HG02642 (cell line): ENCODE measurements around the gene HEATR1.
"Not testable (repeated sequence)": the region's sequence is repeated elsewhere in the genome, so short reads cannot be mapped to it uniquely, and the experiment has no call there.

ENCODE experiments used
- ATAC-seq: cut with Tn5 transposase; IDR thresholded peaks from one replicate; pipeline ENCODE4 v1.9.1; 2021; ENCODE audit warnings: mild to moderate bottlenecking; ENCODE audit not compliant: unreplicated experiment, poor library complexity

HEATR1 gene

GRCh38 chr1:236590553-236591150 lies 13.7 kb downstream of the HEATR1 start:
- no peak for ATAC-seq

DNA sequence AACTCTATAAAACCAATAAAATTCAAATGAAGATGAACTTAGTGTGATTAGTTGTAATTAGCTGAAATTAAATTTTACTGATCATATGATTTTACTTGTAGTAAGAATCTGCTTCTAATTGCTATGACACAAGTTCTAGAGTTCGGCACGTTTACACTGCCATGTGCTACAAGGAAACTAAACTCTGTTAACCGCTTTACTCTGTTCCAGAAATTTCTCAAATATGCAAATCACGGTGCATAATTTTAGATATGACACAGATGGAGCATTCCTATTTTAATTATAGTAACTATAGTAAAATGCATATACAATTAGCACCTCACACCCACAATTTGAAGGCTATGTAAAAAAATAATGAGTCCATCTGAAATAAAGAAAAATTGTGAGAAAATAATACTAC lies 14.8 kb downstream of the HEATR1 start:
- no peak for ATAC-seq

DNA sequence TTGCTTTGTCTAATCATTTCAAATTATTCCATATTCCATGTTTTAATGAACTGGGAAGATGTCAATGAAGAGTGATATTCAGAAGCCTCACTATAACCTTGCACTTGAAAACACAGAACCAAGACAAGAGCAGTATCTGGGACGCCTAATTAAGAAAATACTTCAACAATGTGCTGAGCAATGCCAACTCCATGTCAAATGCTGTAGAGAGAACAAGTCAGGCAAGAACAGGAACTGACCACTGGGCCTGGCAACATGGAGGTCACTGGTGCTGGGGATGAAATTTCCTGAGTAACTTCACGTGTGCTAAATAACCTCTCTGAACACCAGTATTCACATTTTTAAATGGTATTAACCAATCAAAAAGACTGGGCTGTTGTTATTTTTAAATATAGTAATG lies 22.8 kb downstream of the HEATR1 start:
- no peak for ATAC-seq

GRCh38 chr1:236580404-236580803 lies 23.9 kb downstream of the HEATR1 start:
- ATAC-seq: not testable (repeated sequence)

- ATAC-seq: no peak
Measured at GRCh38 chr1:236578661-236579060, 25.7 kb downstream of the HEATR1 start.

- not testable (repeated sequence) for ATAC-seq
Measured at GRCh38 chr1:236577041-236577440, 27.3 kb downstream of the HEATR1 start.

DNA sequence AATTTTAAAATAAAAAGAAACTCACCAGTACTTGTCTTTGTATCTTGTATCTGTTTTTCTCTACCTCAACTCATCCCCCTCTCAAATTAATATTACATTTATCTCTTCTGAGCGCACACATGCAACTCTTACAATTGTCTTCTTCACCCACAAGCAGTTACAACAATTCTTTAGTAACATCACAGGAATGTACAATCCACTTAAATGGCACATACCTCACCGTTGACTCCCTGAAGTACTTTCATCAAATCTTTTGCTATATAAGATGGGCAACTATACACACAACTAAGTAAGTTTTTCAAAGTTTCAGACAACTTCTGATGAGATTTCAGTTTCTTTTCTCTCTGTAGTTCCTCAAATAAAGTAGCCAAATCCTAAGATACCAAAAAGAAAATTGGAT lies 28.3 kb downstream of the HEATR1 start:
- no peak for ATAC-seq

- no peak for ATAC-seq
Measured at GRCh38 chr1:236575523-236575922, 28.8 kb downstream of the HEATR1 start.

DNA sequence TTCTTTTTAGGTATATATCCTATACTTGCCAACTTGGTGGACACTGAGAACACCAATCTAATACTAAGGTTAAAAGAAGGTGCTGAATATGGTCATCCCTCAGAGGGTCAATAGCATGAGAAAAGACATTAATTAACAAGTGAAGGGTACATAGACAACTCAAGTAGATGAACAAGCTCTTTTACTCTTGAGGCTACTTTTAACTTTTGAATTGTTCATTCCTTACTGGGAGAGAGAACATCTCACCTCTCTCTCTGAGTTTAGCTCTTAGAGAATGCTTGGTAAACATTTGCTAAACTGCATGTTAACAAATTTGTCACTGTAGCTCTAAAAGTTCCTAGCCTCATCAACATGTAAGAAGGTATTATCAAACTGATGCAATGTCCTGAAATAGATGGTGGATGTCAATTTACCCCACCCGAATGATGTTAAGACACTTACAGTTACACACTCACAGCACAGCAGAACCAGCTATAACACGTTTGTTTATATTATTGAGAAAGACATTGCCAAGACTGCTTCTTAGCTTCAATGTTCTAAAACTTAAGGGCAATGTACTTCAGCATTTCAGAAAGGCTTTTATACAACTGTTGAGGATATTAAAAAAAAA lies 35.9 kb downstream of the HEATR1 start:
- ATAC-seq: no peak

DNA sequence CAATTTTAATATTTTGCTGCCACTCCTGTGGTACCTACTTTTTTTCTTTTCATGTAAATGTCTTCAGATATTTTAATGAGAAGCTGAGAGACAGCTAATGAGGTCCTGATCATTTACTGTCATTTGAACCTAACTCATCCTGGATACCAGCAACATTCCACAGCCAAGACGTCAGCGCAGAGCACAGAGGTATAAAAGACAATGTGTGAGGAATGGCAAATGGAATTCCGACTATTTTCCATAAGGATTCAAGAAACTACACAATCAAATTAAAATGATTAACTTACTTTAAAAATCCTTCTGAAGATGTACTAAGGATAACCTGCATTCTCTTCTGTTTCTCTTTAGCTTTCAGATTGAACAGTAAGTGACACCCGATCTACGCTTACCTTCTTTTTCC lies 38.8 kb downstream of the HEATR1 start:
- ATAC-seq: no peak

DNA sequence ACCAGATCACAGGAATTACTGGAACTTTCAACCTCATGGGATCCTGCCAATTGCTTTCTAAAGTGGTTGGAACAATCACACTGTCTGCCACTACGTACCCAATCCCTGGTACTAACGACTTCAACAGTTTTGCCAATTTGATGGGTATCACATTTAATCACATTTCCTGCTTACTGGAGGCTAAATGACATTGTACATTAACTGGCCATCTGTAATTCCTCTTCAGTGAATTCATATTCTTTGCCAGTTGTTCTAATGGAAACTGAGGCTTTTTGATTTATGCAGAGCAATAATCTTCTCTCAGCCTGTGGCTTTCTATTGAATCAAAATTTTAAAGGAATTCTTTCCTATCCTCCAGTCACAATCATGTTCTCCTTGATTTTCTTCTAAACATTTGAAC lies 42.3 kb downstream of the HEATR1 start:
- ATAC-seq: no peak

- ATAC-seq: no peak
Measured at GRCh38 chr1:236560213-236560771, 44.0 kb downstream of the HEATR1 start.

DNA sequence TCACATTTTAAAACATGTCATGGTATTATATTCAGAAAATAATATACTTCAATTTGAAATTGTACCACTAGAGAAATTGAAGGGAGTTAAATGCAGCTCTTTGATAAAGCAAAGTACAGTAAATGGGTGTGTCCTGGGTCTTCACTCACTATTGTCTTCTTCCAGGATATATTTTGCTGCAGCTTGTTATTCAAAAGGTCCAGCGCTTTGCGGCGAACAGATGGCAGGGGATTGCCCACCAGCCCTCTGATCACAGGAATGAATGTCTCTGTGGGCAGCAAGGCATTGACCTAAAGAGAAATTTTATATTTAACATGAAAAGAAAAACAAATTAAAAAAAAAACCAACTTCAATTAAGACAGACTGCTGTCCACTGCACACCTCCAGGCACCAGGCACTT lies 45.5 kb downstream of the HEATR1 start:
- no peak for ATAC-seq

GRCh38 chr1:236558081-236558480 lies 46.2 kb downstream of the HEATR1 start:
- no peak for ATAC-seq

DNA sequence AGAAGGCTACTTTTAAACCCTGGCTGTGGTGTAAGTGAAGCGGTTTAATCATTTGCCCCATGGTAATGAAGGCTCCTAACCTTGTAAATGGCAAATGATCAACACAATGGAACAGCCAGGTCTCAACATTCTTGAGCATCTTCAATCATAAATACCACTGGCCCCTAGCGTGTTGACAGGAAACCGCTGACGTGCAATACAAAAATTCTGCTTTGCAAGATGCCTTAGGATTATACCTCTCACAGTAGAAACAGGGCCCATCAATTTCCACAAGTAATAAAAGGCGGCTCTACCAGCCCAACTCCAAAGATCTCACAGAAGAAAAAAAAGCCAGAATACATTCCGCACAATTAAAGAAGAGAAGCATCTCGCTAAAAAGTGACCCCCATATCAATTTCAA lies 47.7 kb downstream of the HEATR1 start:
- ATAC-seq: no peak

DNA sequence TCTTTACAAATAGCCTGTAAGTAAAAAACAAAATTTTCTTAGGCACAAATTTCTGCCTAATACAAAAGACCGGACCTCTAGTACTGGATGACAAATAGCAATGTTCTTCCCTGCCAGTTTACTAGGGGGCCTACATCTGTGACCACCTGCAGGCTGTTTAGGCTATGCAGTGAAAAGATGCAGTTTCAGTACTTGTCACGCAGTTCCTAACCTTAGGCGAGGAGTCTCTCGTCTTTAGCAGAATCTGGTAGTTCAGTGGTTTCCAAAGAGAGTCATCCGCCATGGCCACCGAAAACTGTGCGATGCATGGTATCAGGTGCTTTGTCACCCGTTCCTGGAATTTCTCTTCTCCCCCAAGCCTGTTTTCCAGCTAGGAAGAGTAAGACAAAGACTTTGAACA lies 50.9 kb downstream of the HEATR1 start:
- ATAC-seq: no peak

- ATAC-seq: no peak
Measured at GRCh38 chr1:236552901-236553300, 51.4 kb downstream of the HEATR1 start.

DNA sequence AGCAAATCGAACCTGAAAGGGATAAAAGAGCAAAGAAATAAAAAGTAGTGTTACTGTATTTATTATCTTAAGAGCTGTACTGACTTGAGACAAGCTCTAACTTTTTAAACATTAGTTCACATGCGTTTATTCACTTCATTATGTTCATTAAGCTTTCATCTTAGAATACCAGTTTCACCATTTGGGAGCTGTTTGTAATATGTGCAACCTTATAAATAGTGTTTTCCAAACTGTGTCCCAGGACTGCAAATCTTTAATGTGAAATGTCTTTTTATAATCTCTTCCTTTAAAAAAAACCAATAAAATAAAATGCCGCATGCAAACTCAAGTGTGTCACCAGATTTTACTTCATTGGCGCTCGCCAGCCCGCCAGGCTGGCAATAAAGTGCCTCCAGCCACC lies 52.2 kb downstream of the HEATR1 start:
- no peak for ATAC-seq

GRCh38 chr1:236550961-236551851 lies 53.1 kb downstream of the HEATR1 start:
- ATAC-seq: no peak

DNA sequence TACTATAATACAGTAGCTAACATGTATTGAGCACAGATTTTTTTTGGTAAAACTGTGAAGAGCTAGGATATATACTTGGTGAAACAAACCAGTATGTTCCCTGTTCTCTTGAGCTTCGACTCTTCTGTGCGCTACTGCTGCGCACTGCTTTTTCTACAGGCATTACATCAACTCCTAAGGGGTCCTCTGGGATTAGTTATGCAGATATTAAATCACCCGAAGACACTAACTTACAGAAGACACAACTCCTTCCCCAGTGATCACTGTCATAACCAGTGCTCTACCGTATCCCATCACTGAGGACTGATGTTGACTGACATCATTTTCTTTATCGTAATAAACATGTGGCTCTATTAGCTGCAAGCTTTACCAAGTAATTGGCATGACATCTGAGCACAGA lies 55.9 kb downstream of the HEATR1 start:
- ATAC-seq: no peak

DNA sequence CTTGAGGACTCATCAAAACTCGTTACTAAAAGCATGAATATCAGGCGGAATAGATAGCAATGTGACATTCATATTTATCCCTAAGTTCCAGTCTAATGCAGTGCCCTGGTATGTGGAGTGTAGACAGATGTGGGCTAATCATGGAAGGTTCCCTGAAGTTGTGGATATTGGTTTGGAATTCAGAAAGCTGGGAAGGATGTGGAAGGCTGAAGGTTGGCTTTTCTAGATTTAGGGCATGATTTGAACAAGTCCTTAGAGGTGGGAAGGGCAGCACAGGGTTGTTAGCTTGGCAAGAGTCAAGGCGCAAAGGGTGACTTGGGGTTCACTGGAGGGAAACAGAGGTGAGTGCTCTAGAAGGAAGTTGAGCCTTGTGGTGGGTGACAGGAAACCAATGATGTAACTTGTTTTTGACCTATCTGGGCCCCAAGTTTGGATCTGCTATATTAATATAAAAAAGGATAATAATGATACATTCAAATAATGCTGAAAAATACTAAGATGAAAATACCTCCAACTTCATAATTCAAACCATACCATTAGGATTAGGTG lies 58.6 kb downstream of the HEATR1 start:
- no peak for ATAC-seq
